ENCODE data around the gene SLC15A5.

DNA sequence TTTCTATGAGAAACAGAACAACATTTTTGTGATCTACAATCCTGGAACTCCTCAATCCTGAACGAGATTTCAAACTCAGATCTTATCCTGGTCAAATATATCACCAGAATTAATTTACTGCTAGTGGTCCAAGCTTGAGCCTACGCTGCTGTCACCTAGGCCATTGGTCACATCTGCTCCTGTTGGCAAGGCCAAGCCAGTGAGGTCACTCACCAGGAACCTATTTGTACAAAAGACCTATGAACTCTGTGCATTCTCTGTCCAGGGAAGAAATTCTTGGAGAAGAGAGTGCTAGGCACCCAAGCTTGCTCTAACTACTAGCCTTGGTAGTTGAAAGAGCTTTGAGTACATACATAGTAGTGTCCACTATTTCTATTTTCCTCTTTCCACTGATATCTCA, 106.1 kb downstream of the SLC15A5 start:
- TF ChIP-seq, protein P1, sequence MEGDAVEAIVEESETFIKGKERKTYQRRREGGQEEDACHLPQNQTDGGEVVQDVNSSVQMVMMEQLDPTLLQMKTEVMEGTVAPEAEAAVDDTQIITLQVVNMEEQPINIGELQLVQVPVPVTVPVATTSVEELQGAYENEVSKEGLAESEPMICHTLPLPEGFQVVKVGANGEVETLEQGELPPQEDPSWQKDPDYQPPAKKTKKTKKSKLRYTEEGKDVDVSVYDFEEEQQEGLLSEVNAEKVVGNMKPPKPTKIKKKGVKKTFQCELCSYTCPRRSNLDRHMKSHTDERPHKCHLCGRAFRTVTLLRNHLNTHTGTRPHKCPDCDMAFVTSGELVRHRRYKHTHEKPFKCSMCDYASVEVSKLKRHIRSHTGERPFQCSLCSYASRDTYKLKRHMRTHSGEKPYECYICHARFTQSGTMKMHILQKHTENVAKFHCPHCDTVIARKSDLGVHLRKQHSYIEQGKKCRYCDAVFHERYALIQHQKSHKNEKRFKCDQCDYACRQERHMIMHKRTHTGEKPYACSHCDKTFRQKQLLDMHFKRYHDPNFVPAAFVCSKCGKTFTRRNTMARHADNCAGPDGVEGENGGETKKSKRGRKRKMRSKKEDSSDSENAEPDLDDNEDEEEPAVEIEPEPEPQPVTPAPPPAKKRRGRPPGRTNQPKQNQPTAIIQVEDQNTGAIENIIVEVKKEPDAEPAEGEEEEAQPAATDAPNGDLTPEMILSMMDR (IDR thresholded peaks at IDR 0.05 in 4 of 5, conservative IDR thresholded peaks at IDR 0.05 in 1 of 5): no peak
- TF ChIP-seq POLR2A (IDR thresholded peaks at IDR 0.05): no peak

Data from gastrocnemius medialis (tissue), 4 donors.